SU-DHL-6 (cell line): ENCODE measurements around the gene RAB22A.

Experiments
- EZH2phosphoT487 ChIP-seq: fragments of 200-600 bp; sonication (generic), shearing (Covaris generic); conservative IDR thresholded peaks from 2 replicates; pipeline ENCODE4 v1.6.1; 2018; ENCODE audit warnings: mild to moderate bottlenecking, antibody characterized with exemption, low read length, moderate library complexity, mixed read lengths
- TF ChIP-seq, protein P1 (sequence below): fragments of 200-600 bp; sonication (generic); IDR thresholded peaks from one replicate; pipeline ENCODE4 v1.5.1; 2017; ENCODE audit warnings: antibody characterized with exemption, mild to moderate bottlenecking, low read length, moderate library complexity; ENCODE audit not compliant: insufficient read depth, poor library complexity, severe bottlenecking

DNA sequence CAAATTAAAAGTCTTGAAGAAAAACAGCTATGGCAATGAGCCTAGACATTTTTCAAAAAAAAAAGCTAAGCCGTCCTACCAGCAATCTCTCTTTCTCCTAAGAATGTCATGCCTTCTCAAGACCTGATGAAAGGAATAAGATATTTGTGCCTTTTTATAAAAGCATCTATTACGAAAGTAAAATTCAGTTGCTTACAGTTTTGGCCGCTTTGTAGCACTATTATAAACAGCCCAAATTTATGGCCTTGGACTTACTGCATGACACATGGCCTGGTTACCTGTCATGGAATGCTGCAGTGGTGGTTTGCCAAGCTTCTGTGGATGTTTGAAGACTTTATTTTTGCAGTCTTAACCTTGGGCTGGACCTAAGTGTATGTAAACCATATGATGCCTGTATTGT lies 57.4 kb downstream of the RAB22A start:
- TF ChIP-seq, protein P1, sequence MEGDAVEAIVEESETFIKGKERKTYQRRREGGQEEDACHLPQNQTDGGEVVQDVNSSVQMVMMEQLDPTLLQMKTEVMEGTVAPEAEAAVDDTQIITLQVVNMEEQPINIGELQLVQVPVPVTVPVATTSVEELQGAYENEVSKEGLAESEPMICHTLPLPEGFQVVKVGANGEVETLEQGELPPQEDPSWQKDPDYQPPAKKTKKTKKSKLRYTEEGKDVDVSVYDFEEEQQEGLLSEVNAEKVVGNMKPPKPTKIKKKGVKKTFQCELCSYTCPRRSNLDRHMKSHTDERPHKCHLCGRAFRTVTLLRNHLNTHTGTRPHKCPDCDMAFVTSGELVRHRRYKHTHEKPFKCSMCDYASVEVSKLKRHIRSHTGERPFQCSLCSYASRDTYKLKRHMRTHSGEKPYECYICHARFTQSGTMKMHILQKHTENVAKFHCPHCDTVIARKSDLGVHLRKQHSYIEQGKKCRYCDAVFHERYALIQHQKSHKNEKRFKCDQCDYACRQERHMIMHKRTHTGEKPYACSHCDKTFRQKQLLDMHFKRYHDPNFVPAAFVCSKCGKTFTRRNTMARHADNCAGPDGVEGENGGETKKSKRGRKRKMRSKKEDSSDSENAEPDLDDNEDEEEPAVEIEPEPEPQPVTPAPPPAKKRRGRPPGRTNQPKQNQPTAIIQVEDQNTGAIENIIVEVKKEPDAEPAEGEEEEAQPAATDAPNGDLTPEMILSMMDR = no peak
- no peak for TF ChIP-seq EZH2phosphoT487
